Neuronal stem cell (in vitro differentiated cells): ENCODE data around the gene TEDDM1.

Source experiments
- DNase-seq: peaks from one replicate; pipeline ENCODE4 v3.0.0-alpha.2; 2013; ENCODE audit warnings: low spot score
- H2AFZ ChIP-seq: one replicate; pipeline ENCODE4 v1.6.1; 2013; ENCODE audit warnings: mild to moderate bottlenecking, low read length, inconsistent platforms
- H2AK5ac ChIP-seq: 2 replicates; pipeline ENCODE4 v1.6.1; 2013; ENCODE audit warnings: low read depth, mild to moderate bottlenecking, inconsistent platforms, low read length, moderate library complexity, mixed read lengths
- H2BK120ac ChIP-seq: 2 replicates; pipeline ENCODE4 v1.6.1; 2013; ENCODE audit warnings: low read depth, mild to moderate bottlenecking, inconsistent platforms, low read length, moderate library complexity, mixed read lengths
- H2BK12ac ChIP-seq: one replicate; pipeline ENCODE4 v1.6.1; 2013; ENCODE audit warnings: low read length, inconsistent platforms
- H2BK15ac ChIP-seq: 2 replicates; pipeline ENCODE4 v1.6.1; 2013; ENCODE audit warnings: mild to moderate bottlenecking, low read length, inconsistent platforms, mixed read lengths
- H2BK5ac ChIP-seq: one replicate; pipeline ENCODE4 v1.6.1; 2013; ENCODE audit warnings: inconsistent platforms, mild to moderate bottlenecking, low read length, moderate library complexity
- H3K14ac ChIP-seq: one replicate; pipeline ENCODE4 v1.6.1; 2013; ENCODE audit warnings: low read length, inconsistent platforms
- H3K18ac ChIP-seq: 2 replicates; pipeline ENCODE4 v1.6.1; 2013; ENCODE audit warnings: low read length, inconsistent platforms
- H3K23ac ChIP-seq: 2 replicates; pipeline ENCODE4 v1.6.1; 2013; ENCODE audit warnings: low read depth, mild to moderate bottlenecking, mixed read lengths, low read length, inconsistent platforms; ENCODE audit not compliant: poor library complexity
- H3K27ac ChIP-seq: replicated peaks from 3 replicates; pipeline ENCODE4 v1.5.1; 2013; ENCODE audit warnings: low read length, inconsistent platforms
- H3K27me3 ChIP-seq, 3 experiments: 2 replicates each; pipeline ENCODE4 v1.6.1; 2013; ENCODE audit warnings: low read length in 3 of 3, mild to moderate bottlenecking in 2 of 3, inconsistent platforms in 1 of 3, low read depth in 1 of 3, mixed read lengths in 1 of 3, moderate library complexity in 1 of 3; ENCODE audit not compliant: control insufficient read depth in 3 of 3, insufficient read depth in 3 of 3
- H3K36me3 ChIP-seq, 2 donors: replicated peaks in 1 of 2; 2 replicates each; pipeline ENCODE4 v1.6.1; 2013; ENCODE audit warnings: low read length in 2 of 2; ENCODE audit not compliant: control insufficient read depth in 2 of 2, insufficient read depth in 2 of 2
- H3K4ac ChIP-seq: 2 replicates; pipeline ENCODE4 v1.6.1; 2013; ENCODE audit warnings: inconsistent platforms, mild to moderate bottlenecking, low read length, moderate library complexity
- H3K4me1 ChIP-seq, 2 donors: 1 replicate in 1 of 2; 2 replicates in 1 of 2; pipeline ENCODE4 v1.6.1; 2013; ENCODE audit warnings: low read length in 2 of 2, low read depth in 1 of 2; ENCODE audit not compliant: control insufficient read depth in 2 of 2, insufficient read depth in 1 of 2
- H3K4me2 ChIP-seq: one replicate; pipeline ENCODE4 v1.6.1; 2013; ENCODE audit warnings: mild to moderate bottlenecking, low read length, inconsistent platforms; ENCODE audit not compliant: insufficient read depth, poor library complexity, severe bottlenecking
- H3K4me3 ChIP-seq, 2 donors: 2 replicates each; pipeline ENCODE4 v1.5.1; 2013; ENCODE audit warnings: low read length in 2 of 2, mild to moderate bottlenecking in 2 of 2, inconsistent platforms in 1 of 2, moderate library complexity in 1 of 2
- H3K79me1 ChIP-seq: one replicate; pipeline ENCODE4 v1.6.1; 2013; ENCODE audit warnings: low read depth, mild to moderate bottlenecking, inconsistent platforms, low read length, moderate library complexity
- H3K9ac ChIP-seq: one replicate; pipeline ENCODE4 v1.6.1; 2013; ENCODE audit warnings: mild to moderate bottlenecking, low read depth, low read length, inconsistent platforms; ENCODE audit not compliant: poor library complexity
- H3K9me3 ChIP-seq, 2 donors: replicated peaks in 1 of 2; 2 replicates each; pipeline versions ENCODE3 to v1.6.1; 2013; ENCODE audit warnings: low read length in 2 of 2, mild to moderate bottlenecking in 2 of 2, inconsistent platforms in 1 of 2, low read depth in 1 of 2, mixed read lengths in 1 of 2, moderate library complexity in 1 of 2; ENCODE audit not compliant: control insufficient read depth in 2 of 2, insufficient read depth in 1 of 2
- H4K8ac ChIP-seq: one replicate; pipeline ENCODE4 v1.6.1; 2013; ENCODE audit warnings: low read depth, mild to moderate bottlenecking, inconsistent platforms, low read length, moderate library complexity
- H4K91ac ChIP-seq: one replicate; pipeline ENCODE4 v1.6.1; 2013; ENCODE audit warnings: low read length, low read depth, mild to moderate bottlenecking, inconsistent platforms; ENCODE audit not compliant: poor library complexity
- WGBS, 2 donors: extraction: QIAGEN DNeasy Blood & Tissue Kit; methylation state at CpG; one replicate each; pipeline ENCODE4 v1.1.7; 2013; ENCODE audit warnings: missing lambda C conversion rate in 2 of 2, mixed read lengths in 1 of 2; ENCODE audit not compliant: insufficient read length in 2 of 2, insufficient replicate concordance in 1 of 2; ENCODE audit errors: extremely low coverage in 2 of 2; 5-methylcytosine and 5-hydroxymethylcytosine counted together

The TEDDM1 gene

GRCh38 chr1:182413486-182413885 lies 13.0 kb upstream of the TEDDM1 start:
- no peaks in the 10 kb centered on the region for H3K79me1 ChIP-seq
- no peak overlapping the region for H4K8ac ChIP-seq
- no peak overlapping the region for H2AFZ ChIP-seq
- no peak overlapping the region for H2BK120ac ChIP-seq
- H3K14ac ChIP-seq, result no peak overlapping the region
- no peak for DNase-seq
- no peak overlapping the region for H4K91ac ChIP-seq
- no peak overlapping the region for H2AK5ac ChIP-seq
- no peak overlapping the region for H2BK5ac ChIP-seq
- peaks cover 0 to 9% (median 0%) of the 10 kb centered on the region in 3 experiments for H3K27me3 ChIP-seq
- H3K9ac ChIP-seq, result no peak overlapping the region
- no peak overlapping the region for H3K27ac ChIP-seq
- H3K36me3 ChIP-seq, result no peaks in the 10 kb centered on the region
- no CpG with 5 or more reads among the region's 3 CpGs for WGBS, 2 donors
- H3K4me1 ChIP-seq, result peaks cover 0 to 2% of the 10 kb centered on the region in 2 donors
- no peak overlapping the region for H3K4ac ChIP-seq
- no peak overlapping the region for H3K18ac ChIP-seq
- H3K9me3 ChIP-seq, result no peaks in the 10 kb centered on the region
- no peak overlapping the region for H3K23ac ChIP-seq
- H3K4me2 ChIP-seq, result no peak overlapping the region
- H2BK15ac ChIP-seq, result no peak overlapping the region
- H2BK12ac ChIP-seq, result no peak overlapping the region
- H3K4me3 ChIP-seq, result no peak overlapping the region

- Histone ChIP-seq H3K79me1 (no peaks in the 10 kb centered on the region), H2BK15ac (no peak overlapping the region), H2BK5ac (no peak overlapping the region), H3K27me3 (peaks cover 0 to 19% (median 0%) of the 10 kb centered on the region in 3 experiments), H2AFZ (no peak overlapping the region), H3K4me3 (no peak overlapping the region), H3K23ac (no peak overlapping the region), H4K8ac (no peak overlapping the region), H2BK12ac (no peak overlapping the region), H3K18ac (no peak overlapping the region), H2BK120ac (no peak overlapping the region), H3K4me2 (no peak overlapping the region), H2AK5ac (no peak overlapping the region), H3K27ac (no peak overlapping the region), H3K4me1 (peaks cover 0 to 2% of the 10 kb centered on the region in 2 donors), H3K9me3 (no peaks in the 10 kb centered on the region), H3K36me3 (no peaks in the 10 kb centered on the region), H3K9ac (no peak overlapping the region), H3K14ac (no peak overlapping the region), H3K4ac (no peak overlapping the region), H4K91ac (no peak overlapping the region)
- no peak for DNase-seq
- no CpG with 5 or more reads among the region's 1 CpG for WGBS, 2 donors
These were observed 10.3 kb upstream of the TEDDM1 start for GRCh38 chr1:182410620-182411273.

DNA sequence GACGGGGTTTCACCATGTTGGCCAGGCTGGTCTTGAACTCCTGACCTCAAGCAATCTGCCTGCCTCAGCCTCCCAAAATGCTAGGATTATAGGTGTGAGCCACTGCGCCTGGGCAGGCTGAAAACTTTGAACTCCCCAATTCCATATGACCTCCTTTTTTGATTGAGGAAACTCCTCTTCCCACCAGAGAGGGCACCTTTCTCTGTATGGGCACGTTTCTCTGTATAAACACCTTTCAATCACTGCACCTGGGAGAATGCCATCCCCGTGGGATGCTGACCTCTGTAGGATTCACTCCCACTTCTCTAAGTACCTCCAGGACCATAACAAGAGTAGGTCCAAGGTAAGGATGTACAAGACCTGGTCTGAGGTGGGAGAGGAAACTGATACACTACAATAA lies 9.7 kb upstream of the TEDDM1 start:
- no peak overlapping the region for H3K27ac ChIP-seq
- H2AK5ac ChIP-seq, result no peak overlapping the region
- no peak overlapping the region for H3K9ac ChIP-seq
- H3K4me1 ChIP-seq, result peaks cover 0 to 2% of the 10 kb centered on the region in 2 donors
- no peak overlapping the region for H2BK15ac ChIP-seq
- no peaks in the 10 kb centered on the region for H3K79me1 ChIP-seq
- no CpG with 5 or more reads among the region's 4 CpGs for WGBS, 2 donors
- no peak overlapping the region for H3K4ac ChIP-seq
- H3K4me2 ChIP-seq, result no peak overlapping the region
- H4K91ac ChIP-seq, result no peak overlapping the region
- H3K18ac ChIP-seq, result no peak overlapping the region
- no peak overlapping the region for H3K23ac ChIP-seq
- peaks cover 0 to 17% (median 0%) of the 10 kb centered on the region in 3 experiments for H3K27me3 ChIP-seq
- no peak overlapping the region for H2BK120ac ChIP-seq
- H3K14ac ChIP-seq, result no peak overlapping the region
- no peak overlapping the region for H3K4me3 ChIP-seq
- H2AFZ ChIP-seq, result no peak overlapping the region
- no peaks in the 10 kb centered on the region for H3K36me3 ChIP-seq
- no peak overlapping the region for H2BK12ac ChIP-seq
- DNase-seq, result no peak
- no peaks in the 10 kb centered on the region for H3K9me3 ChIP-seq
- H4K8ac ChIP-seq, result no peak overlapping the region
- H2BK5ac ChIP-seq, result no peak overlapping the region

DNA sequence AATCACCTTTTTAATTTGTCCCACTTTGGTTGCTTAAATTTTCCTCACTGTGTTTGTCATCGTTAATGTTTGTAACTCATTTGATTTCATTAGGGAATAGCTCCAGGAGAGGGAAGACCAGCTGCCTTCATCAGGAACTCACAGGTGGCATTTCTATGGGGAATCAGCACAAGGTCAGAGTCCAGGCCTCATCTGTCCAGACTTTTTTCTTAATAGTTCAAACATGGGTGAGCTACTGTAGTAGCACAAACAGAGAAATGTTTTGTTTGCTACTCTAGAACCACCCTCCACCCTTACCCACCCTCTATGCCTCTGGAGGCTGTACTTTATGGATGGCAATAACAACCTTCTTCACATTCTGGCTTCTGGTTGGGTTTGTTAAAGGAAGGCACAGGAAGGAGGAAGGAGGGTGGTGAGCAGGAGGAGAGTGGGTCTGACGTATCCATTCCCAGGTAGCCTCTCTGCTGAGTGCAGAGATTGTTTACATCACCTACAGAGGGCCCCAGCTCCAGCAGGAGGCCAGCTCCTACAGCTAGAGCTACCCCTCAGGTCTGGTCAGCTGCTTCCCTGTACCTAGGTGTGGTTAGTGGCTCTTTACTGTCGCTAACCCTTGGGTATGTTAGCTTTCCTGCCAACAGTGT lies 8.1 kb upstream of the TEDDM1 start:
- no peak for DNase-seq
- Histone ChIP-seq H3K27ac (no peak overlapping the region), H3K9ac (peak overlapping the region; percentile 6)

More for the DNA sequence above, 8.1 kb upstream of the TEDDM1 start:
- no peak overlapping the region for H2BK15ac ChIP-seq
- no peak overlapping the region for H3K23ac ChIP-seq
- H3K9me3 ChIP-seq, result peaks cover 0 to 3% of the 10 kb centered on the region in 2 donors
- no peak overlapping the region for H4K91ac ChIP-seq
- H2AFZ ChIP-seq, result no peak overlapping the region
- H3K4me3 ChIP-seq, result no peak overlapping the region
- no peak overlapping the region for H2BK12ac ChIP-seq
- no CpG with 5 or more reads among the region's 3 CpGs for WGBS, 2 donors
- no peaks in the 10 kb centered on the region for H3K79me1 ChIP-seq
- peaks cover 0 to 19% (median 0%) of the 10 kb centered on the region in 3 experiments for H3K27me3 ChIP-seq
- H3K14ac ChIP-seq, result no peak overlapping the region
- peaks cover 0 to 2% of the 10 kb centered on the region in 2 donors for H3K4me1 ChIP-seq
- H2AK5ac ChIP-seq, result no peak overlapping the region
- no peak overlapping the region for H4K8ac ChIP-seq
- no peaks in the 10 kb centered on the region for H3K36me3 ChIP-seq
- H2BK5ac ChIP-seq, result no peak overlapping the region
- no peak overlapping the region for H3K4me2 ChIP-seq
- no peak overlapping the region for H2BK120ac ChIP-seq
- no peak overlapping the region for H3K18ac ChIP-seq
- no peak overlapping the region for H3K4ac ChIP-seq
